ENCODE measurements around the gene NPDC1.

GRCh38 chr9:137029058-137029936 lies 16.7 kb downstream of the NPDC1 start:
- TF ChIP-seq EZH2 (IDR thresholded peaks at IDR 0.05; ENCODE audit: low read length, missing control alignments) = no peak
- peak; percentile 78 to 92 for TF ChIP-seq CTCF (conservative IDR thresholded peaks at IDR 0.05 in 1 of 2, IDR thresholded peaks at IDR 0.05 in 1 of 2; ENCODE audit: low read depth in 1 of 2, low read length in 2 of 2)
